B cell (primary cell): Measurements from ENCODE around the gene WASF3. TPM values are rescaled to one million over a fixed set of nuclear protein-coding genes. Genes with fewer than 3 reads are reported as not detected.

Source experiments
- ATAC-seq: fragments of 200-7000 bp; cut with Tn5 transposase; one replicate; pipeline ENCODE4 v1.10.0; 2021; ENCODE audit warnings: low read depth, mild to moderate bottlenecking, moderate number of reproducible peaks, moderate library complexity
- CTCF ChIA-PET: fragments of 350-600 bp; sonication (Branson Sonifier 250); formaldehyde crosslinking; loops from one replicate; lab custom pipeline; 2021; ENCODE audit warnings: antibody characterized with exemption, inconsistent platforms; lab: Charles Lee
- POLR2A ChIA-PET: fragments of 350-600 bp; sonication (Branson Sonifier 250); formaldehyde crosslinking; loops from one replicate; lab custom pipeline; 2021; ENCODE audit warnings: antibody characterized with exemption; lab: Charles Lee
- DNase-seq: peaks from one replicate; pipeline ENCODE4 v3.0.0; 2013
- H2AFZ ChIP-seq: 2 replicates; pipeline ENCODE4 v1.6.1; 2012; ENCODE audit warnings: mild to moderate bottlenecking, low read depth, low read length; ENCODE audit not compliant: insufficient read depth, poor library complexity, severe bottlenecking
- H3K27ac ChIP-seq, 2 donors: 1 replicate in 1 of 2; 2 replicates in 1 of 2; pipeline ENCODE4 v1.5.1; 2012 to 2013; ENCODE audit warnings: low read length in 2 of 2, mild to moderate bottlenecking in 2 of 2, moderate library complexity in 1 of 2
- H3K27me3 ChIP-seq, 4 experiments: fragments of 200-600 bp in 1 of 4; sonication (generic) in 1 of 4; replicated peaks in 1 of 4; 1 replicate in 2 of 4; 2 replicates in 2 of 4; pipeline versions ENCODE4 v1.6.1 to v1.7.0; 2013 to 2016; ENCODE audit warnings: low read length in 3 of 4, mild to moderate bottlenecking in 2 of 4, mixed read lengths in 1 of 4, moderate library complexity in 1 of 4; ENCODE audit not compliant: insufficient read depth in 4 of 4, control insufficient read depth in 3 of 4; ENCODE audit errors: control extremely low read depth in 1 of 4
- H3K36me3 ChIP-seq, 2 experiments: replicated peaks in 1 of 2; 1 replicate in 1 of 2; 2 replicates in 1 of 2; pipeline versions ENCODE4 v1.6.1 to v1.7.1; 2013; ENCODE audit warnings: low read length in 1 of 2; ENCODE audit not compliant: insufficient read depth in 2 of 2, control insufficient read depth in 1 of 2; ENCODE audit errors: control extremely low read depth in 1 of 2, extremely low read depth in 1 of 2
- H3K4me1 ChIP-seq, 2 donors: fragments of 200-600 bp in 1 of 2; sonication (generic) in 1 of 2; 1 replicate in 1 of 2; 2 replicates in 1 of 2; pipeline versions ENCODE4 v1.5.1 to v1.6.1; 2013 to 2017; ENCODE audit warnings: low read length in 2 of 2; ENCODE audit not compliant: control insufficient read depth in 2 of 2, insufficient read depth in 2 of 2
- H3K4me2 ChIP-seq: replicated peaks from 2 replicates; pipeline ENCODE3; 2012; ENCODE audit warnings: mild to moderate bottlenecking, low read depth, low read length; ENCODE audit not compliant: poor library complexity, severe bottlenecking
- H3K4me3 ChIP-seq, 5 experiments: fragments of 200-600 bp in 1 of 5; sonication (generic) in 1 of 5; 1 replicate in 3 of 5; 2 replicates in 2 of 5; pipeline versions ENCODE4 v1.5.1 to v1.7.0; 2011 to 2016; ENCODE audit warnings: low read length in 4 of 5, mild to moderate bottlenecking in 4 of 5, low read depth in 2 of 5, control low read depth in 1 of 5, moderate library complexity in 1 of 5; ENCODE audit not compliant: insufficient read depth in 1 of 5; ENCODE audit errors: control extremely low read depth in 1 of 5, extremely low read depth in 1 of 5
- H3K79me2 ChIP-seq: fragments of 200-600 bp; sonication (generic); one replicate; pipeline ENCODE4 v1.6.0; 2016; ENCODE audit warnings: low read length; ENCODE audit not compliant: control insufficient read depth, insufficient read depth
- H3K9ac ChIP-seq: fragments of 200-600 bp; sonication (generic); 2 replicates; pipeline ENCODE4 v1.6.1; 2017; ENCODE audit warnings: mild to moderate bottlenecking, low read length, moderate library complexity
- H3K9me3 ChIP-seq, 3 donors: one replicate each; pipeline versions ENCODE4 v1.6.1 to v1.7.1; 2013; ENCODE audit warnings: low read length in 2 of 3; ENCODE audit not compliant: control insufficient read depth in 2 of 3, insufficient read depth in 1 of 3; ENCODE audit errors: control extremely low read depth in 1 of 3
- H4K20me1 ChIP-seq: 2 replicates; pipeline ENCODE4 v1.6.0; 2012; ENCODE audit warnings: mild to moderate bottlenecking, low read length; ENCODE audit not compliant: insufficient read depth, control insufficient read depth, poor library complexity, severe bottlenecking
- H3K27ac Mint-ChIP-seq: one replicate; pipeline ENCODE4 v1.8.0; 2021; ENCODE audit warnings: mixed read lengths
- H3K27me3 Mint-ChIP-seq: one replicate; pipeline ENCODE4 v1.8.0; 2021; ENCODE audit warnings: mixed read lengths
- H3K4me1 Mint-ChIP-seq: one replicate; pipeline ENCODE4 v1.8.0; 2021; ENCODE audit warnings: mixed read lengths
- H3K4me3 Mint-ChIP-seq: one replicate; pipeline ENCODE4 v1.8.0; 2021; ENCODE audit warnings: mixed read lengths
- H3K9me3 Mint-ChIP-seq: one replicate; pipeline ENCODE4 v1.8.0; 2022; ENCODE audit warnings: mixed read lengths; ENCODE audit not compliant: insufficient read depth
- CTCF ChIP-seq: fragments of 200-600 bp; IDR thresholded peaks from one replicate; pipeline ENCODE4 v1.8.0; 2022; ENCODE audit warnings: antibody characterized with exemption, mild to moderate bottlenecking
- EZH2 ChIP-seq: IDR thresholded peaks from 2 replicates; pipeline ENCODE4 v1.6.1; 2012; ENCODE audit warnings: borderline replicate concordance, low read depth, mild to moderate bottlenecking, moderate library complexity, low read length; ENCODE audit not compliant: insufficient read depth, poor library complexity, severe bottlenecking
- WGBS: methylation state at CpG from one replicate; pipeline ENCODE4 v1.1.5; 2013; ENCODE audit warnings: missing lambda C conversion rate; ENCODE audit not compliant: insufficient coverage; 5-methylcytosine and 5-hydroxymethylcytosine counted together
- intact Hi-C: fragments of 100-400 bp; cut with micrococcal nuclease; formaldehyde crosslinking; loops from one replicate; pipeline ENCODE4 v1.10.0; 2022
- polyA plus RNA-seq: library from polyadenylated mRNA; depleted of rRNA; stranded (reverse); fragments of >200 nt; gene quantifications from 2 replicates; pipeline ENCODE4 v1.2.3, GENCODE V29; 2012
- total RNA-seq, 2 donors: library from RNA; stranded (reverse); fragments of 120-200 nt in 1 of 2; gene quantifications; 1 replicate in 1 of 2; 2 replicates in 1 of 2; pipeline versions ENCODE4 v1.2.3 to v1.2.4, GENCODE V29; 2013 to 2022

Gene WASF3
- total and polyA plus RNA-seq, 2 donors (not counting 1 experiment from before 2014, with no cell fraction given), result 0.18 to 0.89 TPM

DNA sequence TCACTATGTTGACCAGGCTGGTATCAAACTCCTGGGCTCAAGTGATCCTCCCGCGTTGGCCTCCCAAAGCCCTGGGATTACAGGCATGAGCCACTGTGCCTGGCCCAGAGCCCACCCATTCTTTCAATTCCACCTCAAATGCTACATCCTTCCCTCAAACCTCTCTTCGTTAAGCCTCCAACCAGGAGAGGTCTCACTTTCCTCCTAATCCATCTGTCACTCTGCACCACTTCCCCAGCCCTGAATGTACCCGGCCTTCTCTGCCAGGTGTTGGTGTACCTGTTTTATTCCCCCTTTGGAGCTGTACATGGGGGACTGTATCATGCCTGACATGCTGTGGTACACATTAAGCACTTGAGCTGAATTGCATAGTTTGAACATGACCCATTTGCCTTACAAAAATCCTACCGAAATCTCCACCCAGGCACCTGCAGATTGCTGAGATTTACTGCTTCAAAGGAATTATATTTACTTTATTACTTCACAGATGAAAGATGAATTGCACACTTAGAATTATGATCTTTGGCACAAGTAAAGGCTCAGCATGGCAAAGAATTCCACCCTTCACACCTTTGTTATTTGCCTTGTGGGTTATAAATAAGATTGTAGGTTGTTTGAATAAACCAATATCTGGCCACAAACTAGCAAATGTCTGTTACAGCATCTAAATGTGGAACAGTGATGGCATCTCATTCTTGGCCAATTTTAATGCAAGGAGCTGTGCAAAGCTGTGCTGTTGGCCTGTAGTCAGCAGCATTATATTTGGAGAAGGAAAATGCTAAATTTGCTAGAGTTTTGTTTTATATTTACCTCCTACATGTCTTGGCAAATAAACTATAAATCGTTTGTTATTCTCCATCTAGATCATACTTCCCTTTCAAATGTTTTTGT lies 15.6 kb upstream of the WASF3 start:
- no peak for TF ChIP-seq CTCF
- no peak for TF ChIP-seq EZH2
- Mint-ChIP-seq H3K27me3 (peaks cover 26% of the 10 kb centered on the region), H3K9me3 (no peaks in the 10 kb centered on the region), H3K4me1 (no peaks in the 10 kb centered on the region), H3K27ac (no peak overlapping the region), H3K4me3 (no peak overlapping the region)
- no peak for DNase-seq
- Histone ChIP-seq H3K79me2 (no peaks in the 10 kb centered on the region), H3K9me3 (no peaks in the 10 kb centered on the region), H3K4me1 (no peaks in the 10 kb centered on the region), H3K4me2 (no peak overlapping the region), H3K4me3 (no peak overlapping the region), H3K27me3 (peaks cover 0 to 5% (median 0%) of the 10 kb centered on the region in 4 experiments), H3K27ac (no peak overlapping the region), H4K20me1 (no peaks in the 10 kb centered on the region), H2AFZ (no peak overlapping the region), H3K9ac (no peak overlapping the region), H3K36me3 (no peaks in the 10 kb centered on the region)
- ChIA-PET CTCF (interaction anchor here (1.0 kb wide), 1 partner anchor 10 kb away, joined by 3 read pairs; no protein-coding TSS in a partner anchor), POLR2A (no interaction called here)
- WGBS, result 85% methylated on average over 3 of the region's 6 CpGs
- no peak for ATAC-seq
- intact Hi-C loops, result no loop called here

- Histone ChIP-seq H3K9ac (no peak overlapping the region), H2AFZ (no peak overlapping the region), H3K9me3 (no peaks in the 10 kb centered on the region), H3K27ac (no peak overlapping the region), H3K36me3 (no peaks in the 10 kb centered on the region), H3K4me2 (no peak overlapping the region), H3K4me3 (no peak overlapping the region), H3K79me2 (no peaks in the 10 kb centered on the region), H4K20me1 (no peaks in the 10 kb centered on the region), H3K4me1 (no peaks in the 10 kb centered on the region), H3K27me3 (peaks cover 0 to 7% (median 2%) of the 10 kb centered on the region in 4 experiments)
- 93% methylated on average over 8 of the region's 8 CpGs for WGBS
- Mint-ChIP-seq H3K9me3 (no peaks in the 10 kb centered on the region), H3K4me3 (no peak overlapping the region), H3K27me3 (peaks cover 20% of the 10 kb centered on the region), H3K27ac (no peak overlapping the region), H3K4me1 (no peaks in the 10 kb centered on the region)
- ChIA-PET CTCF (no interaction called here), POLR2A (no interaction called here)
- ATAC-seq (no peak), DNase-seq (no peak)
- intact Hi-C loops, result no loop called here
- TF ChIP-seq EZH2, result no peak
- no peak for TF ChIP-seq CTCF
Observed at GRCh38 chr13:26544707-26545106, 12.8 kb upstream of the WASF3 start.
